AG09309 (cell line): Measurements from ENCODE around the gene YPEL4.

Experiments
- DNase-seq: peaks from one replicate; pipeline ENCODE4 v3.0.0-alpha.2; 2010; ENCODE audit warnings: low read depth
- H3K4me3 ChIP-seq: 2 replicates; pipeline ENCODE4 v1.5.1; 2011; ENCODE audit warnings: mild to moderate bottlenecking, low read depth, low read length, moderate library complexity; ENCODE audit not compliant: control insufficient read depth
- TF ChIP-seq, protein P1 (sequence below): IDR thresholded peaks from 2 replicates; pipeline ENCODE4 v1.5.1; 2011; ENCODE audit warnings: mild to moderate bottlenecking, low read depth, low read length, inconsistent platforms; ENCODE audit not compliant: insufficient read depth, control insufficient read depth; ENCODE audit errors: missing control alignments

Gene YPEL4

DNA sequence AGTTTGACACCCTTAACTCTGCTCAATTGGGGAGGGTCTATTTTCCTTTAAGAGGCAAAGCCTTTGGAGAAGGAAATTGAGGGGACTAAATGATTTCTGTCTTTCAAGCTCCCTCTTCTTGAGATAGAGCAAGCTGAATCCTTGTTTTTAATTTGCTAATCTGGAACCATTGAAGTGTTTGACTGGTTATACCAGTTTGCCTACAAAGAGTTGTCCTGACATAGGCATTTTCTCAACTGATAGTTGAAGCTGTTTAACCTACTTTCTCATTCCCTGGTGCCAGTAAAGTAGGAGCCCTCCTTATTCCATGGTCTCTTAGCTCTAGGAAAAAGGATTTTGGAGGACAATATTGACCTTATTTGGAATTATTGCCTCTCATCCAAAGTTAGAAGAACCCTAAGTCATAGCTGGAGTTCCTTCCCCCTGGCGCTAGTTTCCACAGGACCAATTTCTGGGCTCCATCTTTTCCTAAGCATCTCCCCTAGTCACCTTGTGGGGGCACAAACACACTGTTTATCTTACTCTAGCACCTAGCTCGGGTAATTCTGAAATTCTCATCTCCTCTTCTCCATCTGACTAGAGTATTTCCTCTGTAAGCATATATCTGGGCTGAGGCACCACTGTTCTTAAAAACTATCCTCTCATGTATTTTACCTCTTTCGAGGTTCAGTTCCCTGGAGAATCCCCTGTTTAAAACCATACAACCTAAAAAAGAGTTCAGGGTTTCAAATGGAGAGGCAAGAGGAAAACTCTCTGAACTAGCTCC is 25.6 kb upstream of the YPEL4 start:
- TF ChIP-seq, protein P1, sequence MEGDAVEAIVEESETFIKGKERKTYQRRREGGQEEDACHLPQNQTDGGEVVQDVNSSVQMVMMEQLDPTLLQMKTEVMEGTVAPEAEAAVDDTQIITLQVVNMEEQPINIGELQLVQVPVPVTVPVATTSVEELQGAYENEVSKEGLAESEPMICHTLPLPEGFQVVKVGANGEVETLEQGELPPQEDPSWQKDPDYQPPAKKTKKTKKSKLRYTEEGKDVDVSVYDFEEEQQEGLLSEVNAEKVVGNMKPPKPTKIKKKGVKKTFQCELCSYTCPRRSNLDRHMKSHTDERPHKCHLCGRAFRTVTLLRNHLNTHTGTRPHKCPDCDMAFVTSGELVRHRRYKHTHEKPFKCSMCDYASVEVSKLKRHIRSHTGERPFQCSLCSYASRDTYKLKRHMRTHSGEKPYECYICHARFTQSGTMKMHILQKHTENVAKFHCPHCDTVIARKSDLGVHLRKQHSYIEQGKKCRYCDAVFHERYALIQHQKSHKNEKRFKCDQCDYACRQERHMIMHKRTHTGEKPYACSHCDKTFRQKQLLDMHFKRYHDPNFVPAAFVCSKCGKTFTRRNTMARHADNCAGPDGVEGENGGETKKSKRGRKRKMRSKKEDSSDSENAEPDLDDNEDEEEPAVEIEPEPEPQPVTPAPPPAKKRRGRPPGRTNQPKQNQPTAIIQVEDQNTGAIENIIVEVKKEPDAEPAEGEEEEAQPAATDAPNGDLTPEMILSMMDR: no peak
- no peak overlapping the region for H3K4me3 ChIP-seq
- DNase-seq: no peak

DNA sequence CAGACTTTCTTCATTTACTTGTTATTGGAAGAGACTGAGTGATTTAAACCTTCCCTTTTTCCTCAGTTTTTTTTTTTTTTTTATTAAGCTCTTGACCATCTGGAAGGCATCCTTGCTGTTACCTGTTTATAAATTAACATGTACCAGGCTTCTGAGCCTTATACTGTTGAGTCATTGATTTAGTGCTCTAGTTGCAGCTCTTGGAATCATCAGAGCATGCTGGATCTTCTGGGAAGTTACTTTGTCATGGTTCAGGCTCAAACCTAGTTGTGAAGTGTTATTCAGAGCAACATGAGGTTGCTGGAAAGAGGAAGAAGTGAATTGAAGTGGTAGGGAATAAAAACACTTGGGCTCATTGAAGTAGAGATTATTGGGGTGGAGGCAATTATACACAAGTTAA is 24.5 kb upstream of the YPEL4 start:
- no peak for DNase-seq
- TF ChIP-seq, protein P1: no peak
- H3K4me3 ChIP-seq: no peak overlapping the region

DNA sequence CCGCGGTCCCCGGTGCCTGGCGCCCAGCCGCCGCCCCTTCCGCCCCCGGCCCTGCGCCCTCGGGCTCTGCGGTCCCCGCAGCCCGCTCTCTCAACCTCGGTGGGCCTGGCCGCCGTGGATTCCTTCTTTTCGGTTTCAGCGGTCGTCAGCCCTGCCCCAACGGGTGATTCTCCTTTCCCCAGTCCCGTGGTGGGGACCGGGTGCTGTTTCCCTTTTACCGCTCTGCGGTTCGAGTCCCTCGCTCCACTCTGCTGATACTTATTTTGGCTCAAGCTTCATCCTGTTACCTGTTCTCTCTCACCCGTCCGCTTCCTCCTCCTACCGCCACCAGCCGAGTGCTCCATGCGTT is 18.7 kb upstream of the YPEL4 start:
- TF ChIP-seq, protein P1: no peak
- DNase-seq: no peak
- H3K4me3 ChIP-seq: peak overlapping the region; percentile 94

DNA sequence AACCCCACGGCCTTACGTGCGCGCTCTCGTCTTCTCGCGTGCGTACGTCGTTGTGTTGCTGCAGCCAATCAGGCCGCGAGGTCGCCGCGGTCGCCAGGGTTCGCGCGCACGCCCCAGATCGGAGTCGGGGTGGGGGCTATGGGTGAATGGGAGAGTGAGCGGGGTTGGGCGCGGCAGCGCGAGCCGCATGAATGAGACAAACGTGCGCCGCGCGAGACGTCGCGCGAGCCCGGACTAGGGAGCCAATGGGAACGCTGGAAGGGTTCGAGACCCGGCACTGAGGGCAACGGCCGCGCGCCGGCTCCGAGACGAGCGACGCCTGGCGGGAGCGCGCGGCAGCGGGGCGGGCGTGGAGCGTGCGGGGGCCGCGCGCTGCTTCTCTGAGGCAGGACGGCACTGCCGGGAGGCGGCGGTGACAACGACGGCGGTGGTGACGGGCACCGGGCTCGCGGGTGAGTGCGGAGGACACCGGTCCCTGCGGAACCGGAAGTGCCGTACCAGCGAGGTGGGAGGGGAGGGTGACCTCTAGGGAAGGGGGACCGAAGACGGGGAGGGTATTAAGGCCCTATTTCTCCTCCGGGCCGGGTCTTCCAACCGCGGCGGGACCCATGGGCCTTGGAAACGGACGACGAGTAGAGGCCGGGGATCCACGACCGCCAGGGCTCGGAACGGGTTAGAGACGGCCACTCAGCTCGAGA is 18.2 kb upstream of the YPEL4 start, which contains the start of gene ZDHHC5:
ZDHHC5 (plus strand) TSS at position 379 of the 698 bp plus-strand sequence. CDS start 4,977 bp downstream, outside the sequence.
- peak; percentile 99 for DNase-seq
- peak within 1 kb of the TSS; percentile 94 for H3K4me3 ChIP-seq
- TF ChIP-seq, protein P1: peak; percentile 6

DNA sequence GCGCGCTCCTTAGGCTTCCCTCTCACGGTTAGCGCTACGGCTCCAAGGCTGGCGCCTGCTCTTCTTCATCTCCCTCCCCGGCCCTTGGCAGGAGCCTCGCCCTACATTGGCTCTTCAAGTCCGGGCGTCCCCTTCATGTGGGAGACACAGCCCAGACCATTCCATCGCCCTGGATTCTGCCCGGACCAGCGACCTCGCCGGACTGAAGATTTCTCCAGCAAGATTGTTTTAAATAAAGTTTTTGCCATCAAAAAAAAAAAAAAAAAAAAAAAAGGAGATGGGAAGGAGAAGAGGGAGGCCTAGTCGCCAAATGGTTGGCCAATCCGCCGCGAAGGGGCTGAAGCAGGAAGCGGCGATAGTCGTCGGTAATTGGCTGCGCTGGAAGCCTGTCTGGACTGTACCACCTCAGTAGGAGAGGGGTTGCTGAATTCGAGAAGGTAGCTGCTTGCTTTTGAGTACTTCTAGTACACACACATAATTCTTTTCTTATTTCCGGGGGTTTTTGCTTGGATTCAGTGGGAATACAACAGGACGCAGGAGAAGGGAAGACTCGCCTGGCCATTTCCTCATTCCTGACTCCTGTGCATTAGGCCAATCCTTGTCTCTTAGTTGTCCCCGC is 17.5 kb upstream of the YPEL4 start:
- H3K4me3 ChIP-seq: peak overlapping the region; percentile 94
- peak; percentile 98 for DNase-seq
- TF ChIP-seq, protein P1: no peak

DNA sequence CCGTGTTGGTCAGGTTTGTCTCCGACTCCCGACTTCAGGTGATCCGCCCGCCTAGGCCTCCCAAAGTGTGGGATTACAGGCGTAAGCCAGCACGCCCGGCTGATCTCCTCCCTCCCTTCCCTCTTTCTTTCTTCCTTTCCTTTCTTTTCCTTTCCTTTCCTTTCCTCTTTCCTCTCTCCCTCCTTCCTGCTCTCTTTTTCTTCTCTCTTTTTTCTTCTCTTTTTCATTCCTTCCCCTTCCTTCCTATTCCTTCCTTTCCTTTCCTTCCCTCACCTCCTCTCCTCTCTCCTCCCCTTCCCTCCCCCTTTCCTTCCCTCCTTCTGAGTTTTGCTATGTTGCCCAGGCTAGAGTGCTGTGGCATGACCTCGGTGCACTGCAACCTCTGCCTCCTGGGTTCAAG is 14.3 kb upstream of the YPEL4 start:
- H3K4me3 ChIP-seq: no peak overlapping the region
- no peak for DNase-seq
- TF ChIP-seq, protein P1: no peak
